ENCODE data around the gene TFB1M.
"Not testable (repeated sequence)": the region's sequence is repeated elsewhere in the genome, so short reads cannot be mapped to it uniquely, and the experiment has no call there.

TFB1M gene

GRCh38 chr6:155314092-155314772 lies at the start of gene TFB1M:
Gene TFB1M, minus strand, starts transcription at chr6:155314484. Its CDS starts 56 bp downstream, at chr6:155314428.
- DNase-seq, result peak; percentile 99 to 100

GRCh38 chr6:155364021-155364420 lies 49.7 kb upstream of the TFB1M start:
- DNase-seq, result peak; percentile 13 to 29

GRCh38 chr6:155362968-155363632 lies 48.8 kb upstream of the TFB1M start:
- not testable (repeated sequence) for DNase-seq

GRCh38 chr6:155354167-155354566 lies 39.9 kb upstream of the TFB1M start:
- no peak for DNase-seq

GRCh38 chr6:155352811-155353210 lies 38.5 kb upstream of the TFB1M start:
- DNase-seq, result no peak

- no peak for DNase-seq
These were observed 37.8 kb upstream of the TFB1M start for GRCh38 chr6:155352130-155352420.

- DNase-seq, result no peak
These were observed 37.2 kb upstream of the TFB1M start for GRCh38 chr6:155351273-155352129.

- DNase-seq, result no peak
These were observed 35.7 kb upstream of the TFB1M start for GRCh38 chr6:155349956-155350355.

- DNase-seq, result no peak
These were observed 34.8 kb upstream of the TFB1M start for GRCh38 chr6:155349129-155349528.

GRCh38 chr6:155347800-155348199 lies 33.5 kb upstream of the TFB1M start:
- DNase-seq, result no peak

GRCh38 chr6:155346957-155347356 lies 32.7 kb upstream of the TFB1M start:
- no peak for DNase-seq

GRCh38 chr6:155344341-155345006 lies 30.2 kb upstream of the TFB1M start:
- no peak for DNase-seq

- peak; percentile 2 to 22 for DNase-seq
These were observed 27.0 kb upstream of the TFB1M start for GRCh38 chr6:155341130-155341828.

- no peak for DNase-seq
These were observed 26.3 kb upstream of the TFB1M start for GRCh38 chr6:155340464-155341129.

- not testable (repeated sequence) for DNase-seq
These were observed 25.6 kb upstream of the TFB1M start for GRCh38 chr6:155339929-155340328.

- DNase-seq, result not testable (repeated sequence)
These were observed 24.0 kb upstream of the TFB1M start for GRCh38 chr6:155338237-155338636.

GRCh38 chr6:155335265-155335664 lies 21.0 kb upstream of the TFB1M start:
- no peak for DNase-seq

GRCh38 chr6:155334073-155334472 lies 19.8 kb upstream of the TFB1M start:
- not testable (repeated sequence) for DNase-seq

GRCh38 chr6:155333414-155333813 lies 19.1 kb upstream of the TFB1M start:
- no peak for DNase-seq

GRCh38 chr6:155330922-155331321 lies 16.6 kb upstream of the TFB1M start:
- no peak for DNase-seq

- no peak for DNase-seq
These were observed 15.9 kb upstream of the TFB1M start for GRCh38 chr6:155330133-155330734.
